ENCODE results near the gene PRDX3. TPM values are rescaled to one million over a fixed set of nuclear protein-coding genes. Genes with fewer than 3 reads are reported as not detected.

The PRDX3 gene
- polyA plus RNA-seq (ENCODE audit: insufficient read length in 12 of 12): 100 to 1,000 TPM in 10 of 12 donors, 10 to 100 TPM in 1, not detected in 1; 68.4 to 171 (median 159) TPM
- long read RNA-seq, donor 1, transcript PRDX3-203 (2 exons, 2,277 nt): minor isoform, 11 of 153 reads
- long read RNA-seq, donor 1, transcript PRDX3-201 (7 exons, 1,591 nt): major isoform, 123 of 153 reads
- long read RNA-seq, donor 1, partial matches to known transcripts: 19 of 153 reads
- long read RNA-seq, donor 1, other reads (novel, unspliced or antisense): 0 of 153 reads
- long read RNA-seq, donor 2, transcript PRDX3-201 (7 exons, 1,591 nt): major isoform, 130 of 177 reads
- long read RNA-seq, donor 2, partial matches to known transcripts: 44 of 177 reads
- long read RNA-seq, donor 2, other reads (novel, unspliced or antisense): 0 of 177 reads
- long read RNA-seq, donor 3, transcript PRDX3-201 (7 exons, 1,591 nt): major isoform, 47 of 54 reads
- long read RNA-seq, donor 3, partial matches to known transcripts: 5 of 54 reads
- long read RNA-seq, donor 3, other reads (novel, unspliced or antisense): 0 of 54 reads
- long read RNA-seq, donor 4, transcript PRDX3-201 (7 exons, 1,591 nt): major isoform, 41 of 42 reads
- long read RNA-seq, donor 4, partial matches to known transcripts: 0 of 42 reads
- long read RNA-seq, donor 4, other reads (novel, unspliced or antisense): 0 of 42 reads
- long read RNA-seq, donor 5: 0 reads
- long read RNA-seq, donor 6, transcript PRDX3-201 (7 exons, 1,591 nt): major isoform, 60 of 68 reads
- long read RNA-seq, donor 6, partial matches to known transcripts: 5 of 68 reads
- long read RNA-seq, donor 6, other reads (novel, unspliced or antisense): 0 of 68 reads
- long read RNA-seq, donor 7, transcript PRDX3-201 (7 exons, 1,591 nt): major isoform, 57 of 68 reads
- long read RNA-seq, donor 7, partial matches to known transcripts: 10 of 68 reads
- long read RNA-seq, donor 7, other reads (novel, unspliced or antisense): 0 of 68 reads
- long read RNA-seq, donor 8, transcript PRDX3-201 (7 exons, 1,591 nt): major isoform, 132 of 150 reads
- long read RNA-seq, donor 8, partial matches to known transcripts: 18 of 150 reads
- long read RNA-seq, donor 8, other reads (novel, unspliced or antisense): 0 of 150 reads
- long read RNA-seq, donor 9, transcript PRDX3-201 (7 exons, 1,591 nt): major isoform, 40 of 42 reads
- long read RNA-seq, donor 9, partial matches to known transcripts: 0 of 42 reads
- long read RNA-seq, donor 9, other reads (novel, unspliced or antisense): 0 of 42 reads
- long read RNA-seq, donor 10, transcript PRDX3-201 (7 exons, 1,591 nt): major isoform, 109 of 122 reads
- long read RNA-seq, donor 10, partial matches to known transcripts: 10 of 122 reads
- long read RNA-seq, donor 10, other reads (novel, unspliced or antisense): 0 of 122 reads
- long read RNA-seq, donor 11, transcript PRDX3-201 (7 exons, 1,591 nt): major isoform, 98 of 109 reads
- long read RNA-seq, donor 11, partial matches to known transcripts: 8 of 109 reads
- long read RNA-seq, donor 11, other reads (novel, unspliced or antisense): 0 of 109 reads

DNA sequence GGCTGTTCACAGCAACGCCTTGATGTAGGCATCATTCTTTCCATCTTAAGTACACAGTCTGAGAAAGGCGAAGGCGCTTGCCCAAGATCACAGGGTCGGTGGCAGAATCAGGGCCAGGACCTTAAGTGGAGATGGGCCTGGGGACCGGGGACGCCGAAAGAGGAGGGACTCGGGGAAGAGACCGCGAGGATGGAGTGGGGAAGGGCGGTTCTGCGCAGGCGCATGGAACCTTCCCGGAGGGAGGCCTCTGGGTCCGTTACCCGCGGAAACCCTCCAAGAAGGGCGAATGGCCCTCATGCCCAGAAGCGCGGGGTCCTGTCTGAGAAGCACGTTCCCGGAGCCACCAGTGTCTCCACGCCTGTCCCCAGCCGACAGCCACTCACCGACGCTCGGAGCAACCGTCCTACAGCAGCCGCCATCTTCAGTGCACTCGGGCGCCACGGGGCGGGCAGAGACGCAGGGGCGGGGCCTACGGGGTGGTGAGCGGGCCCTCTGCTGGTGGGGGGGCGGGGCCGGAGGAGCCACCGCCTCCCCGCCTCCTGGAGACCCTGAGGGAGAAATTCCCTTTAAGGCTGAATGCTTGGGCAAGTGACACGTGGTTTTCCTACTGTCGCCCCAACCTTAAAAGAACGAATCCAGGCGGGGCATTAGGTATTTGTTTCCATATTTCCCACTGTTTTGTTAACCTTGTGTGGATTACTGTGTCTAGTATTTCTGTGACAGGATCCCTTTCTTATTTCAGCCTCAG is at the start of gene PRDX3:
Gene PRDX3 (minus strand): TSS at position 441 of the 748 bp plus-strand sequence. CDS start 22 bp downstream, at position 419.
- peak; percentile 91 for DNase-seq

- DNase-seq: no peak
Observed at GRCh38 chr10:119227825-119228224, 49.2 kb upstream of the PRDX3 start.

DNA sequence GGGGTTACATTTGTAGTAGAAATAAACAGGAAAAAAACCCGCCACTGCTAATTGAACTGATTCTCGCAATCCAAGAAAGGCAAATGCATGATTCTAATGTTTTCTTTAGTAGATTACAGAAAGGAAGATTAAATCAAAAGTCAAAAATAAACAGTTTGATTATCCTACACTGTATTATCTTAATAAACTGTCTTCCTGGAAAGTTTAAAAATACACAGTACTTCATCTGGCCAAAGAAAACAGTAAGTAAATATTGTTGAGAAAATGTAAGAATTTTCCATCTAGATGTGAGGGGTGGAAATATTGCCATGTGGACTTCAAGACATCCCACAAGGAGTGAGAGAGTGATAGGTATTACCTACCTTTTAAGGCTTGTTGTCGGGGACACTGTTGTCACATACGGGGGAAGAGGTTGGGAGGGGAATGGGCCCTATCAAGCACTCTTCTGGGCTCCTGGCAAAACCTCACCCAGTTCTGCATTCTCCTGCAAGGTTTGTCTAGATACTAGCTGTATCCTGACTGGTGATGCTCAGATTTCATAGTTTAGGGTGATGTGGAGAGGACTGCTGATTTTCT is 46.6 kb upstream of the PRDX3 start:
- no peak for DNase-seq

GRCh38 chr10:119222966-119223386 is 44.4 kb upstream of the PRDX3 start:
- no peak for DNase-seq

GRCh38 chr10:119222537-119222936 is 43.9 kb upstream of the PRDX3 start:
- no peak for DNase-seq

- no peak for DNase-seq
Observed at GRCh38 chr10:119221666-119222065, 43.1 kb upstream of the PRDX3 start.

DNA sequence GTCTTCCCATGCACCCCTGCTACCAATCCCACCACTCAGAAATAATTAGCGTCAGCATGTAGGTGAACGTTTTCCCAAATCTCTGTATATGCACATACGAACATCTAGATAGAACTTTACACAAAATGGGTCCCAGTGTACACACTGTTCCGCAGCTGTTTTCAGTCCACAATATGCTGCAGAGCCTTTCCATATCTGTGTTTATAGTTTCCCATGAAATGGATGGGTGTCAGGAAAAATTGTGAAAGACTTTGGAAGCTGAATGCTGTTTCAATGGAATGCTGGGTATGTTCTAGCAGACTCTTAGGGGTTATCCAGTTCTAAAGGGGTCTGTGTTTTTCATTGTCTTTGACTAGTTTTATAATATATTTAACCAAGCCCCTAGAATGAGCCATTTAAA is 42.6 kb upstream of the PRDX3 start:
- peak; percentile 68 for DNase-seq

- DNase-seq: no peak
Observed at GRCh38 chr10:119219871-119220270, 41.3 kb upstream of the PRDX3 start.

DNA sequence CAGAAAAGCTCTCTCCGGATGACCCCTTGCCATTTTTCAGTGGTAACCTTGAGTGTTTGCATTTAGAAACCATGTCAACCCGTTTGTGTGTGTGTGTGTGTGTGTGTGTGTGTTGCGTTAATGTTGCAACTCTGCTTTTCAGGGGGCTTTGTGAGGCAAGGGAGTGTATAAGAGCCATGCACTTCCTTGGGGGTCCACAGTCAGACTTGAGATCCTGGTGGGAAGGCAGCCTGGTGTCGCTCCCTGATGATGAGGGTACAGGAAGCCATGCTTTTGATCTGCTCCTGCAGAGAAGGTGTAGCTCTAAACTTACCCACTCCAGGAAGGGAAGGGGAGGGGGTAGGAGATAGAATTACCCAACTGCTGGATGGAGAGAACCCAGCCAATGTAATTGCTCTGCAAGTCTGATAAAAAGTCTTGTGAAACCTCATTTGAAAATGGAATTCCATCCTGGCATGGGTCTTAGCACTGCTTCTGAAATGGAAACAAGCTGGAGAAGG is 39.4 kb upstream of the PRDX3 start:
- DNase-seq: no peak

DNA sequence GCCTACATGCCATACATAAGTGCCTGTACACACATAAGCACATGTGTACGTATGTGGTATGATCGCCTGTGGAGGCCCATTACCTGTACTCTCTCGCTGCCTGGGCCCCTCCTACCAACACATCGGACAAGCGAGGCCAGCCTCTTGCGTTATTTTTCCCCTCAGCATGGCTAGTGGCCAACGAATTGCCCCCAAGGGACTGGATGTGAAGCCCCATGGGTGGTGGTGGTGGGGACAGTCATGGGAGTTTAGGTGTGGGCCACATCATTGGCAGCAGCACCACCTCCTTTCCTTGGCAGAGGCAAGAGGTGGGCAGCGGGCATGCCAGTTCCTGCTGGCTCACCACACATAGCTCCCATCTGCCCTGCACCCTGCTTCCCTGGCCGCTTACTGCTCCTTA is 38.8 kb upstream of the PRDX3 start:
- DNase-seq: no peak

DNA sequence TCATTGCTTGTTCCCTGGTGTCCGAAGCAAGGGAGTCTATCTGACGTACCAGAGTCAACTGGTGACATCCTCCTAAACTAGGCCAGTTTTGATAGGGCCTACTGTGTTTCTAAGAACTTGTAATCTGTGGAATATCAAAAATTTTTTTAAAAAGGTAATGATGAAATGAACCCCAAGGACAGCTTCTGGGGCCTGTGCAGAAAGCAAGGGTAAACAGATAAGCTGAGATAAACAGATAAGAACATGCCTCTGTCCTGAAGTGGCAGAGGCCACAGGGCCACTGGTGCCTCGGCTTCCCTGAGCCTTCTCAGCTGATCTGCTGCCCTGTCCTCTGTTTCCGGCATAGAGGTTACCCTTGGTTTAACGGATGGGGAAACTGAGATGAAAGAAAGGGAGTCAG is 37.5 kb upstream of the PRDX3 start:
- DNase-seq: no peak

GRCh38 chr10:119215371-119215770 is 36.8 kb upstream of the PRDX3 start:
- no peak for DNase-seq

DNA sequence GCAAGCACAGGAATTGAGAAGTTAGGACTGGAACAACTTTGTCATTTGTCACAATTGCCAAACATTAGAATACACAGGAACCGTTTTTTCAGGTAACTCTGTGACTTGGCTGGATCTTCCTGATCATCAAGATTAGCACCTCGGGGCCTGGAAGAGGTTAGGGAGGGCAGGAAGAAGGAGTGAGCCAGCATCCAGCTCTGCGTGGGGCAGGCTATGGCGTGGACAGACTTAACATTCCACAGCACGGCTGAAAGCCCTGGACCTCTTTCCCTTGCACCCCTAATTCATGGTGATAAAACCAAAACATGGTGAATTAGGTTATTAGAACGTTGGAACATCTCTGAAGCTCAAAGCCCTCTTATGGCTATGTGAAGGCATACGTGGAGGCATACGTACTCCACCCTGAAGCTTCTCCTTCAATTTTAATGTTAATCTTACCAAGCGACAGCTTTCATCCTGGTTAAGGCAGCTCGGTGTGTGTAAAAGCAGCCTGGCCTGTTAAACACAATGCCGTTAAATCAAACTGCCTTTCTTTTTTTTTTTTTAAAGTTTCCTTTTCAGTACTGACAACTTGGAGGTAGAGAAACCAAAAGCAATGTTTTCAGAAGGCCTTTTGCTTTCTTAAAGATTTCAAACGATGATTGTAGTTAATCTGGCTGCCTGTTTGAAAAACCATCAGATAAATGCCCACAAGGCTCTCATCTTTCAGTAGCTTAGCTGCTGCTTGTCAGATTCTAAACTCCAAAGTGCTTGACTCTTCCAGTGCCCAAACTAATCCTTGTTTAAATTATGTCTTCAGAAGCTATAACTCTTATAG is 33.2 kb upstream of the PRDX3 start:
- no peak for DNase-seq

- no peak for DNase-seq
Observed at GRCh38 chr10:119211176-119211575, 32.6 kb upstream of the PRDX3 start.

DNA sequence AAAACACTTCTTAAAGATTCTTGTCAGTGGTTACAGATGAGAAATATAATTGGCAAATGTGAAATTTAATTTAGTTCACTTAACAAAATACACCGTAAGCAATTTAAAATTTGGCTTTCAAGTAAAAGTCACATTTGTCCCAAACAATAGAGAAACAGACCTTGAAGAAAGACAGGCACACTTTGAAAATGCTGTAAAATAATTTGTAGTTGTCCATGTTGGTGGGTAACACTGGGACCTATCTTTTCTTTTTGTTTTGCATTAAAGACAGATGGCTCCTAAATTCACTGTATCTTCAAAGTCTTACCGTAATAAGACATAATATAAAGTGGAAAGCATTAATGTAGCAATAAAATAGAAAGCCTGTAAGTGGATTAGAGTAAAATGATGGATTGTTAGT is 32.0 kb upstream of the PRDX3 start:
- no peak for DNase-seq

- DNase-seq: no peak
Observed at GRCh38 chr10:119209736-119210355, 31.2 kb upstream of the PRDX3 start.

DNA sequence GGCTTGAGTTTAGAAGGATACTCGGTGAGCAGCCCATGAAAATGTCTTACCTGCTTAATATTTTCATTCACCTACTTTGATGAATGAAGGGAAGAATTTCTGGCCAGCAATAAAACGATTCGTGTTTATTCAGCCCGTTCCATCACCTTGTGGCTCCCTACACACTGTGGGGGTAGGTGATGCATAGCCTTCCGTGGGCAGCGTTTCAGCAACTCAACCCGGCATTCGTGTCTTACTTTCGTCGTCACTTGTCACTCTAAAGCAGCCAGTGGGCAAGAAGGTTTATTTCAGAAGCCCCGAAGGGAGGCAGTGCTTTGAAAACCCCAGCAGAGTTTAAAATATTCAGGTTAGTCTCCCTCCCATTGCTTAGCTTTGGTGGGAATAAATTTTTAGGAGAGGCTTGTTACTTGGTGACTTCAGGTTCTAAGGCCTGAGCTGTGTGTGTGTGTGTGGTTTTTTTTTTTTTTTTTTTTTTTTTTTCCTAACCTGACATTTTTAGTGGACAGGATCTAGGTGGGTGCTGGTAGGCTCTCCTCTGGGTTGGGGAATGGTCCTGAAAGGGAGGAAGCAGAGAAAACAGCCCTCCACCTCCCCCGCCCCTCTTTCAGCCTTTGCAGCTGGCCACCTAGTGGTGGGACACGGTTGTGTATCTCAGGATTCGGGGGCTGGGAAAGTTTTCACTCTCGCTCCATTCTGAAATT is 30.6 kb upstream of the PRDX3 start:
- DNase-seq: peak; percentile 66

- DNase-seq: no peak
Observed at GRCh38 chr10:119208553-119208940, 29.9 kb upstream of the PRDX3 start.

All from muscle of arm (tissue), 14 donors.